SU-DHL-6 (cell line): ENCODE data around the gene GPRASP3.

Experiments used
- CTCF ChIP-seq: fragments of 200-600 bp; sonication (generic); IDR thresholded peaks from one replicate; pipeline ENCODE4 v1.5.1; 2017; ENCODE audit warnings: antibody characterized with exemption, mild to moderate bottlenecking, low read length, moderate library complexity; ENCODE audit not compliant: insufficient read depth, poor library complexity, severe bottlenecking
- EZH2phosphoT487 ChIP-seq: fragments of 200-600 bp; sonication (generic), shearing (Covaris generic); conservative IDR thresholded peaks from 2 replicates; pipeline ENCODE4 v1.6.1; 2018; ENCODE audit warnings: mild to moderate bottlenecking, antibody characterized with exemption, low read length, moderate library complexity, mixed read lengths

GRCh38 chrX:102696306-102696705 is 24.2 kb upstream of the GPRASP3 start:
- TF ChIP-seq CTCF (no peak), EZH2phosphoT487 (no peak)
